Right cardiac atrium (tissue), 5 donors: ENCODE data around the gene RGS9. TPM values are rescaled to one million over a fixed set of nuclear protein-coding genes. Genes with fewer than 3 reads are reported as not detected.

Experiments
- ATAC-seq, 2 donors: fragments of 200-7000 bp; cut with Tn5 transposase; one replicate each; pipeline versions ENCODE4 v1.8.0 to v1.9.1; 2020; ENCODE audit warnings: moderate library complexity in 2 of 2, mild to moderate bottlenecking in 1 of 2
- DNase-seq, 3 donors: peaks; one replicate each; pipeline ENCODE4 v3.0.0-alpha.2; 2020
- H3K27ac ChIP-seq: one replicate; pipeline ENCODE4 v1.5.1; 2013; ENCODE audit warnings: mild to moderate bottlenecking, low read length, control low read depth, moderate library complexity
- H3K27me3 ChIP-seq: one replicate; pipeline ENCODE4 v1.6.1; 2013; ENCODE audit not compliant: control insufficient read depth, insufficient read depth
- H3K4me1 ChIP-seq: one replicate; pipeline ENCODE4 v1.6.1; 2013; ENCODE audit warnings: low read length; ENCODE audit not compliant: control insufficient read depth, insufficient read depth
- H3K4me3 ChIP-seq: one replicate; pipeline ENCODE4 v1.5.1; 2013; ENCODE audit warnings: low read length, control low read depth
- H3K9me3 ChIP-seq: one replicate; pipeline ENCODE4 v1.6.1; 2013; ENCODE audit warnings: low read length; ENCODE audit not compliant: control insufficient read depth
- WGBS: extraction: QIAGEN DNeasy Blood & Tissue Kit; methylation state at CpG from one replicate; pipeline ENCODE4 v1.1.7; 2013; 5-methylcytosine and 5-hydroxymethylcytosine counted together
- intact Hi-C, 4 donors: fragments of 100-400 bp; cut with DNase I; formaldehyde crosslinking; loops; one replicate each; pipeline versions ENCODE4 v1.11.0 to v1.14.0; 2022 to 2023
- polyA plus RNA-seq: library from polyadenylated mRNA; stranded (reverse); fragments of 200-250 nt; gene quantifications from one replicate; pipeline ENCODE4 v1.2.3, GENCODE V29; 2013
- total RNA-seq, 4 donors: library from RNA; stranded (reverse); fragmentation: NEBNext Ultra II Directional; extraction: Animal tissue kit (Norgen Biotek cat#: 25700); gene quantifications; one replicate each; pipeline ENCODE4 v1.2.1, GENCODE V29; 2021
- donor health status: healthy with polysubstance abuse.
- donor health status: DM: no; HTN: yes; CAD: no.
- donor health status: DM: no; HTN: no; CAD: no.
- donor health status: DM: no; HTN: yes; CAD: no; lungs with severe emphysema.
- donor health status: DM: yes; HTN: yes; CAD: no.

The RGS9 gene
- total and polyA plus RNA-seq, 5 donors = 4.2 to 15.1 (median 7.9) TPM

DNA sequence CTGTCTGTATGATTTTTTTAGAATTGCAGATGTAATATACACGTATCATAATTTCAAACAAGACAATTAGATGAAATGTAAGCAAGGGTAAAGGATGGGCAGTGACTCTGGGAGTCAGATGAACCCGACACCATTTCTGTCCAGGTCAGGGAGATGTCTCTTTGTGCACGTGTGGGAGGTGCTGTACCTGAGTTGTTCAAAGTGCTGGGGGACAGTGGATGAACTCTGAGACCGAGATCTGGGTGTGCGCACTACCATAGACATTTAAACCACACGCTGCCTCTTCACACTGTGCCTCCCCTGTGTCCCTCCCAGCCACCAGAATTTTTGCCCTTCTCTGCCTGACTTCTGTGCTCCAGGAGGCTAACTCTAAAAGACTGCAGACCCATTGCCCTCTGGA, 5.9 kb upstream of the RGS9 start:
- no peak for ATAC-seq
- Histone ChIP-seq H3K9me3 (no peaks in the 10 kb centered on the region), H3K27ac (no peak overlapping the region), H3K4me3 (no peak overlapping the region), H3K4me1 (no peaks in the 10 kb centered on the region), H3K27me3 (no peaks in the 10 kb centered on the region)
- intact Hi-C loops = no loop called here
- 84% methylated on average over 6 of the region's 6 CpGs for WGBS
- no peak for DNase-seq

DNA sequence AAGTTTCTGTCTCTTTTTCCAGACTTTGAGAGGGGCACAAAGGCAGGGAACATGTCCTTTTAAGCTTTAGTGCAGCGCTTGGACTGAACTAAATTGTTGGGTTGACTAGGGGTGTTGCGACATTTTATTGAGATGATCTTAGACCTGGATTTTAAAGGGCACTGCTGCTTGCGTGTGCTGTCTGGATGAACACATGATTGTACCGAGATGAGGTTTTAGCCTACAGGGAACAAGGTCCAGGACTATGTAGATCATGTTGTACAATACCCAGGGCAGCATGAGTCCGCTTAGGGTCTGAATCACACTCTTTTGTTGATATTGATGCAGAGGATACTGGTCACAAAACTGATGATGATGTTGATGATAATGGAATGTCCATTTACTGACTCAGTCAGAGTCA, 5.2 kb upstream of the RGS9 start:
- ATAC-seq (no peak), DNase-seq (no peak)
- H3K4me1 ChIP-seq = no peaks in the 10 kb centered on the region
- no peak overlapping the region for H3K27ac ChIP-seq
- intact Hi-C loops = no loop called here
- no peaks in the 10 kb centered on the region for H3K9me3 ChIP-seq
- H3K4me3 ChIP-seq = no peak overlapping the region
- WGBS = 94% methylated on average over 5 of the region's 5 CpGs
- no peaks in the 10 kb centered on the region for H3K27me3 ChIP-seq

- Histone ChIP-seq H3K9me3 (no peaks in the 10 kb centered on the region), H3K4me3 (no peak overlapping the region), H3K4me1 (no peaks in the 10 kb centered on the region), H3K27ac (no peak overlapping the region), H3K27me3 (no peaks in the 10 kb centered on the region)
- intact Hi-C loops = no loop called here
- DNase-seq (no peak), ATAC-seq (no peak)
- WGBS = 79% methylated on average over 2 of the region's 2 CpGs
Measured at GRCh38 chr17:65134035-65134434, 3.1 kb upstream of the RGS9 start.

- no peak for ATAC-seq
- DNase-seq = no peak
- WGBS = 57% methylated on average over 7 of the region's 7 CpGs
- Histone ChIP-seq H3K4me1 (no peaks in the 10 kb centered on the region), H3K27me3 (no peaks in the 10 kb centered on the region), H3K4me3 (no peak overlapping the region), H3K27ac (no peak overlapping the region), H3K9me3 (no peaks in the 10 kb centered on the region)
- intact Hi-C loops = loop anchor here in 1 of 4 donors (5.0 kb wide), 1 partner anchor 58 kb away; no protein-coding TSS in a partner anchor
Measured at GRCh38 chr17:65139101-65139764, 2.1 kb downstream of the RGS9 start.

DNA sequence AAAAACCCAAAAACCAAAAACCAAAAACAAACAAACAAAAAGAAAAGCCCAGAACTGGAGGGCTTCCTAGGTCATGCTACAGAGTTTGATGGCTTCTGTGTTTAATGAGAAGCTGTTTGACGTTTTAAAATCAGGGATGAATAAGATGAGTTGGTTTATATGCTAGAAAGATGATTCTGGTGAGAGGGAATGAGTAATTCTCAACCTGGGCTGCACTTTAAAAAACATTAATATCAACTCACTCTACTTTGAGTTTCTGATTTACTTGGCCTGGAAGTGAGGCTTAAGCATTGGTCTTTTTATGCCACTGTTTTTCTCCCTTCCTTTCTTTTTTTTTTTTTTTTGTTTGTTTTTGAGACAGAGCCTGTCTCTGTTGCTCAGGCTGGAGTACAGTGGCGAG, 5.1 kb downstream of the RGS9 start:
- Histone ChIP-seq H3K4me3 (no peak overlapping the region), H3K27ac (no peak overlapping the region), H3K4me1 (no peaks in the 10 kb centered on the region), H3K9me3 (no peaks in the 10 kb centered on the region), H3K27me3 (no peaks in the 10 kb centered on the region)
- intact Hi-C loops = no loop called here
- 84% methylated on average over 2 of the region's 2 CpGs for WGBS
- no peak for ATAC-seq
- DNase-seq = no peak

GRCh38 chr17:65143889-65144604, 6.9 kb downstream of the RGS9 start:
- Histone ChIP-seq H3K27me3 (no peaks in the 10 kb centered on the region), H3K4me1 (no peaks in the 10 kb centered on the region), H3K27ac (no peak overlapping the region), H3K4me3 (no peak overlapping the region), H3K9me3 (no peaks in the 10 kb centered on the region)
- intact Hi-C loops = no loop called here
- ATAC-seq (no peak), DNase-seq (peak in 1 of 3 donors; percentile 43)
- 48% methylated on average over 21 of the region's 21 CpGs for WGBS

DNA sequence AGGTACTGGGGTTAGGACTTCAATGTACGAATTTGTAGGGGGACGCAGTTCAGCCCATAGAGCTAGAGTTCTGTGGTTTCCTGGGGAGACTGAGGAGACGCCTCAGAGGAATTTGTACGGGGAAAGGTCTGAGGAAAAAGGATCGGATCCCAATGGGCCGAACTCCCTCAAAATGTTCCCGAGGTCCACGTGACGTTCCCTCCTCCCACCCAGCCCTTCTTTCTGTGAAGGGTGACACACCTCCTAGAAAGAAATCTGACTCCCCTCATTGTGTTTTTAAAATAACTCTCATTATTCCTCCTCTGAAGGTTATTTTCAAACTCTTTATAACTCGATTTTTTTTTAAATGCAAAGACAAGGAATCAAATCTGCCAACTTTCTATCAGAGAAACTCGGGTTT, 8.6 kb downstream of the RGS9 start:
- intact Hi-C loops = no loop called here
- Histone ChIP-seq H3K27me3 (no peaks in the 10 kb centered on the region), H3K27ac (no peak overlapping the region), H3K4me1 (no peaks in the 10 kb centered on the region), H3K9me3 (no peaks in the 10 kb centered on the region), H3K4me3 (no peak overlapping the region)
- ATAC-seq = no peak
- DNase-seq = no peak
- 78% methylated on average over 11 of the region's 11 CpGs for WGBS

- Histone ChIP-seq H3K27me3 (no peaks in the 10 kb centered on the region), H3K9me3 (no peaks in the 10 kb centered on the region), H3K4me3 (no peak overlapping the region), H3K4me1 (no peaks in the 10 kb centered on the region), H3K27ac (no peak overlapping the region)
- intact Hi-C loops = no loop called here
- DNase-seq (no peak), ATAC-seq (no peak)
- WGBS = 87% methylated on average over 4 of the region's 4 CpGs
Measured at GRCh38 chr17:65147955-65148354, 10.8 kb downstream of the RGS9 start.

DNA sequence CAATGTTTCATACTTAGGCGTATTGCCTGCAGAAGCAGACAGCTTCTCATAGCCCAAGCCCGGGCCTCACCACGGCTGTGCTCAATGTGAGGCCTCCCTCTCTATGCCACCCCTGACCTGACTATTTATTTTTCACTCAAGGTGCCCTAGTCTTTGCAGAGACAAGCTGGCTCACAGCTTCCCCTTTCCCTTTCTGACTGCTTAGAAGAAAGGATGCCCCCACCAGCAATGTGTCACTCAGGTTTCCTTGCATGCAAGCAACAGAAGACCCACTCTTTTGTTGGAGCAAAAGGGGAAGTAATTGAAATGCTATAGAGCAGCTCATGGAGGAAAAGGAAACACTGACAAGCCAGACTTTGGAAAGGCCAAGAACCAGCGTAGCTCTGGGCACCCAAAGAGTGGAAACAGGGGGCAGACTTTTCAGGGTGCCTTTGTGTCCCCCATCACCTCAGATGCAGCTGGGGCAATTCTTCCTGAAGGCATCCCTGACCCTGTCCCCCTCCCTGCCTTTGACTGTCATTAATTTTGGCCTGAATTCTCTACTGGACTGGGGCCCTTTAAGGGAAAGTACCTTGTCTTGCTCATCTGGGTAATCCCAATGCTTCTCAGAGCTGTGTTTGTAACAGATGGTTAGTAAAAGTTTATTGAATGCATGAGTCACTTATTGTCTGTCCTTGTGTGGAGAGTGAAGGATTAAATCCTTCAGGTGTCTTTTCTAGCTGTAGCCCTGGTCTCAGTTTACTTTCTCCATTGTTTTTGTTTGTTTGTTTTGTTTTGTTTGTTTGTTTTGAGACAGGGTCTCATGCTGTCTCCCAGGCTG, 17.8 kb downstream of the RGS9 start:
- intact Hi-C loops = no loop called here
- ATAC-seq = no peak
- 73% methylated on average over 4 of the region's 4 CpGs for WGBS

DNA sequence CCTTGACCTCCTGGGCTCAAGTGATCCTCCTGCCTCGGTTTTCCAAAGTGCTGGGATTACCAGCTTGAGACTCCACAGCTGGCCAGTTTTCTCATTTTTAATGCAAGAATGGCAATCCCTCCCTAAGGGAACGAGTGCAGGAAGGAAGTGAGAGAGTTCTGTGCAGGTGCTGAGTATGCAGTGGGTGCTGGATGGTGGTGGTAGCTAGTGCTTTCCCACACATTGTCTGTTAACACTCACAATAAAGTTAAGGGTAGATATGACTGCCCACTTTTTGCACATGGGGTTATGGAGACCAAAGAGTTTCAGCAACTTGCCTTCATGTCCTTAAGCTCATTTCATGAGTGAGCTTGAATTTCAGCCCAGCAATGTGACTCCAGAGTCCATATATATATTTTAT, 18.5 kb downstream of the RGS9 start:
- Histone ChIP-seq H3K4me3 (no peak overlapping the region), H3K27me3 (no peaks in the 10 kb centered on the region), H3K4me1 (no peaks in the 10 kb centered on the region), H3K27ac (no peak overlapping the region), H3K9me3 (no peaks in the 10 kb centered on the region)
- 57% methylated on average over 2 of the region's 2 CpGs for WGBS
- intact Hi-C loops = no loop called here
- ATAC-seq (no peak), DNase-seq (peak in 1 of 3 donors; percentile 1)

More for the DNA sequence above, 17.8 kb downstream of the RGS9 start:
- Histone ChIP-seq H3K27me3 (no peaks in the 10 kb centered on the region), H3K4me3 (no peak overlapping the region), H3K4me1 (no peaks in the 10 kb centered on the region), H3K9me3 (no peaks in the 10 kb centered on the region), H3K27ac (no peak overlapping the region)
- peak in 1 of 3 donors; percentile 8 for DNase-seq
